ENCODE measurements around the gene CYP1A1.

DNA sequence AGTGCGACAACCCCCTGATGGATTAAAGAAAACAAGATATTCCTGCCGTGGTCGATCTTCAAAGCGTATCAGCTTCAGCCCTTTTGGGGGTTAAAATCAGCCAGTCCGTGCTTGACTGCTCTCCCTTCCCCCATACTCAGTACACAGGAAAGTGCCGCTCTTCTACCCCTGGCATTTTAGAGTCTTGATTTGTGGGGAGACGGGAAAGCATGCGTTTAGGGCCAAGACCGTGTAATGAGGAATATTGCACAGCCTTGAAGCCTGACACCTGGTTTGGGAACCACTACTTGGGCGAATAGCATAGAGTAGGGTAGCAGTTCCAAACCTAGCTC, 29.0 kb downstream of the CYP1A1 start:
- TF ChIP-seq, protein P1, sequence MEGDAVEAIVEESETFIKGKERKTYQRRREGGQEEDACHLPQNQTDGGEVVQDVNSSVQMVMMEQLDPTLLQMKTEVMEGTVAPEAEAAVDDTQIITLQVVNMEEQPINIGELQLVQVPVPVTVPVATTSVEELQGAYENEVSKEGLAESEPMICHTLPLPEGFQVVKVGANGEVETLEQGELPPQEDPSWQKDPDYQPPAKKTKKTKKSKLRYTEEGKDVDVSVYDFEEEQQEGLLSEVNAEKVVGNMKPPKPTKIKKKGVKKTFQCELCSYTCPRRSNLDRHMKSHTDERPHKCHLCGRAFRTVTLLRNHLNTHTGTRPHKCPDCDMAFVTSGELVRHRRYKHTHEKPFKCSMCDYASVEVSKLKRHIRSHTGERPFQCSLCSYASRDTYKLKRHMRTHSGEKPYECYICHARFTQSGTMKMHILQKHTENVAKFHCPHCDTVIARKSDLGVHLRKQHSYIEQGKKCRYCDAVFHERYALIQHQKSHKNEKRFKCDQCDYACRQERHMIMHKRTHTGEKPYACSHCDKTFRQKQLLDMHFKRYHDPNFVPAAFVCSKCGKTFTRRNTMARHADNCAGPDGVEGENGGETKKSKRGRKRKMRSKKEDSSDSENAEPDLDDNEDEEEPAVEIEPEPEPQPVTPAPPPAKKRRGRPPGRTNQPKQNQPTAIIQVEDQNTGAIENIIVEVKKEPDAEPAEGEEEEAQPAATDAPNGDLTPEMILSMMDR (IDR thresholded peaks at IDR 0.05) = no peak
- TF ChIP-seq POLR2A (IDR thresholded peaks at IDR 0.05) = no peak

Measured in adrenal gland (tissue), 5 donors.